Mucosa of stomach (tissue), 1 donor: Measurements from ENCODE around the gene CLEC4C.
"Not testable (repeated sequence)": the region's sequence is repeated elsewhere in the genome, so short reads cannot be mapped to it uniquely, and the experiment has no call there.

Source experiments
- H3K27me3 ChIP-seq: one replicate; pipeline ENCODE4 v1.7.0; 2013; ENCODE audit warnings: mild to moderate bottlenecking, low read length; ENCODE audit not compliant: control insufficient read depth, insufficient read depth
- H3K36me3 ChIP-seq: one replicate; pipeline ENCODE4 v1.7.0; 2013; ENCODE audit warnings: low read length; ENCODE audit not compliant: control insufficient read depth, insufficient read depth
- H3K4me1 ChIP-seq: one replicate; pipeline ENCODE4 v1.7.0; 2013; ENCODE audit warnings: mild to moderate bottlenecking, low read length; ENCODE audit not compliant: control insufficient read depth, insufficient read depth
- H3K4me3 ChIP-seq: one replicate; pipeline ENCODE4 v1.7.0; 2013; ENCODE audit warnings: low read length
- H3K9ac ChIP-seq: one replicate; pipeline ENCODE4 v1.7.0; 2013; ENCODE audit warnings: mild to moderate bottlenecking, low read length, moderate library complexity
- H3K9me3 ChIP-seq: one replicate; pipeline ENCODE4 v1.7.0; 2013; ENCODE audit warnings: mild to moderate bottlenecking, low read length, moderate library complexity; ENCODE audit not compliant: control insufficient read depth
- donor health status: Pancreatic carcinoma.

The CLEC4C gene

DNA sequence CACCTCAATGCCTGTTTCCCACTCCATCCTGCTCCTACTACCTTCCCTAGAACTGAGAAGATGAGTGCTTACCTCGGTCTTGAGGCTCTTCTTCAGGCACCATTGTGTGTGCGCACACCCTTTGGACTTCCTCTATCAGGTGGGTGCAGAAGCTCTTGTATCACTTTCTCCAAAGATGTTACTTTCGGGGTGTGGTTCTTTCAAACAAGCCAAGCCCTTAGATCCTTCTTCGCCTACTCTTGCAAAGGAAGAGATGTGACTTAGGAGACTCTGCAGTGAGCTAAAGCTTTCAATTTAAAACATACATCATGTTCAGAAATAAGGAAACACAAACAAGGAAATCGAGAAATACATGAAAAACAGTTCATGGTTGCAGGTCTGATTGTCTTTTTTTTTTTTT, at the start of gene CLEC4C:
TSS of gene CLEC4C (minus strand) at position 130 of the 400 bp plus-strand sequence. CDS start at position 103, 27 bp downstream.
- Histone ChIP-seq H3K9ac (no peak within 1 kb of the TSS), H3K36me3 (no peaks in the 10 kb centered on the region), H3K9me3 (no peaks in the 10 kb centered on the region), H3K27me3 (no peaks in the 10 kb centered on the region), H3K4me1 (no peaks in the 10 kb centered on the region), H3K4me3 (no peak within 1 kb of the TSS)

- H3K36me3 ChIP-seq: no peaks in the 10 kb centered on the region
- H3K4me1 ChIP-seq: peaks cover 9% of the 10 kb centered on the region
- no peaks in the 10 kb centered on the region for H3K27me3 ChIP-seq
- no peak overlapping the region for H3K4me3 ChIP-seq
- no peaks in the 10 kb centered on the region for H3K9me3 ChIP-seq
- H3K9ac ChIP-seq: no peak overlapping the region
Measured at GRCh38 chr12:7793211-7793610, 46.0 kb upstream of the CLEC4C start.

GRCh38 chr12:7788884-7789528, 41.8 kb upstream of the CLEC4C start, which contains the start of gene NANOG:
Gene NANOG, plus strand, starts transcription at chr12:7789402. Its CDS starts 213 bp downstream, at chr12:7789615.
- peak within 1 kb of the TSS; percentile 54 for H3K9ac ChIP-seq
- not testable (repeated sequence) for H3K27me3 ChIP-seq, H3K9me3 ChIP-seq, H3K4me3 ChIP-seq, H3K36me3 ChIP-seq, H3K4me1 ChIP-seq

DNA sequence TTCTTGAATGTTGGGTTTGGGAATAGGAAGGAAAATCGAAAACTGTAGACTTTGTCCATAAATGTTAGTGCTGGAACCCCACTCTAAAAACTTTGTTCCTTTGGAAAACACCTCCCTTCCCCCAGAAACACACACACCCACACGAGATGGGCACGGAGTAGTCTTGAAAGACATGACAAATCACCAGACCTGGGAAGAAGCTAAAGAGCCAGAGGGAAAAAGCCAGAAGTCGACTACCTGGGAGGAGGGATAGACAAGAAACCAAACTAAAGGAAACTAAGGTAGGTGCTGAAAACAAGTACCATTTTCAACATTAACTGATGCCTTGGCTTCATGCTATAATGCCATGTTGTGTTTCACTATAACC, 41.1 kb upstream of the CLEC4C start:
- H3K4me3 ChIP-seq: no peak overlapping the region
- H3K9ac ChIP-seq: peak overlapping the region; percentile 54
- H3K36me3 ChIP-seq: no peaks in the 10 kb centered on the region
- no peaks in the 10 kb centered on the region for H3K9me3 ChIP-seq
- no peaks in the 10 kb centered on the region for H3K27me3 ChIP-seq
- H3K4me1 ChIP-seq: peaks cover 9% of the 10 kb centered on the region

DNA sequence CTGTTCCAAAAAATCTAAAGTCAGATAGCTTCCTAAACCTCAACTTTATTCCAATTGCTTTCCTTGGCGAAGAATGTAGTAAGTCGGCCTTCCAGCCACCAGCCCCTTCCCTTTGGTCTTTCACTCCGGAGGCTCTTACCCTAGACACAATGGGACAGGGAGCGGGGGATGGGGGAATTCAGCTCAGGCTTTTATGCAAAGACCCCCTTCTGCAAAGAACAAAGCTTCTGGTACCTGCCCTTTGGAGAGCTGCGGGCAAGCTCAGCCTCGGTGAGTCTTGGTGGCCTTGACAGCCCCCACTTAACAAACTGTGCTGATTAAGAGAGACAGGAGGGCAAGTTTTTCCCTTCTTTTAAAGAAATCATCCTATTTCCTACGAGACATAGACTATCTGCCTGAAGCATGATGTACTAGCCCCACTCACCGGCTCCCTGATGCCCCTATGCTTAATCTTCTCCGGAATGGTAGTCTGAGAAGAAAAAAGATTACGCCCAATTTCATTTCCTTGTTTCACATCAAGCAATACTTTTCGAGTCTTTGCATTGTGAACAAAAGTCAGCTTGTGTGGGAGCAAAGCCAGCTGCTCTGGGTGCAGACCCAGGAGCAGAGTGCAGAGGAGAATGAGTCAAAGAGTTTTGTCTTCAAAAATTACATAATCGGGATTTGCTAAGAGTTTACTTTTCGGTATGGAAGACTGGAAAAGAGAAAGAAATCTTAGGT, 40.6 kb upstream of the CLEC4C start:
- peak overlapping the region; percentile 26 for H3K4me3 ChIP-seq
- H3K9ac ChIP-seq: peak overlapping the region; percentile 54
- H3K4me1 ChIP-seq: peaks cover 9% of the 10 kb centered on the region
- H3K36me3 ChIP-seq: no peaks in the 10 kb centered on the region
- no peaks in the 10 kb centered on the region for H3K27me3 ChIP-seq
- H3K9me3 ChIP-seq: no peaks in the 10 kb centered on the region

DNA sequence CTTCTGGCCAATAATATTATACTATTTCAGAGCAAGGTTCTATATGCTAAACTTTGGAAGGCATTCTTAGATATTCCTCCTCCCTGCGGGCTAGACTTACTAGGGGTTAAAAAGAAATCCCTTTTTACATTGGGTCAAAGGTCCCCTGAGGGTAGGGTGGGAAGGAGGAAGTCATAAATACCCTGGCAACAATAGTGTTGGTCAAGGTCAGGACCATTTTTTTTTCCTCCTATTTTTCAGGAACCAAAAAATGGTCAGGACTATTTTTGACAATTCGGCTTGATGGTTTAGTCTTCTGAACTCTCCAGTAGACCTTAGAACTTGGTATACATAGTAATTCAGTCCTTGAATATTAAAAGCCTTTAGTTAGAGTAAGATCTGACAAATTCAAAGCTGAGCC, 37.5 kb upstream of the CLEC4C start:
- H3K36me3 ChIP-seq: no peaks in the 10 kb centered on the region
- H3K4me1 ChIP-seq: peaks cover 9% of the 10 kb centered on the region
- H3K27me3 ChIP-seq: no peaks in the 10 kb centered on the region
- no peaks in the 10 kb centered on the region for H3K9me3 ChIP-seq
- no peak overlapping the region for H3K9ac ChIP-seq
- H3K4me3 ChIP-seq: no peak overlapping the region

GRCh38 chr12:7783433-7783832, 36.3 kb upstream of the CLEC4C start:
- not testable (repeated sequence) for H3K4me3 ChIP-seq, H3K9ac ChIP-seq, H3K27me3 ChIP-seq, H3K4me1 ChIP-seq, H3K36me3 ChIP-seq, H3K9me3 ChIP-seq

GRCh38 chr12:7782055-7782454, 34.9 kb upstream of the CLEC4C start:
- Histone ChIP-seq H3K27me3 (no peaks in the 10 kb centered on the region), H3K4me1 (no peaks in the 10 kb centered on the region), H3K9ac (no peak overlapping the region), H3K9me3 (no peaks in the 10 kb centered on the region), H3K4me3 (no peak overlapping the region), H3K36me3 (no peaks in the 10 kb centered on the region)

GRCh38 chr12:7781274-7781673, 34.1 kb upstream of the CLEC4C start:
- no peaks in the 10 kb centered on the region for H3K9me3 ChIP-seq
- no peaks in the 10 kb centered on the region for H3K4me1 ChIP-seq
- no peak overlapping the region for H3K4me3 ChIP-seq
- H3K36me3 ChIP-seq: no peaks in the 10 kb centered on the region
- H3K27me3 ChIP-seq: no peaks in the 10 kb centered on the region
- H3K9ac ChIP-seq: no peak overlapping the region

GRCh38 chr12:7769999-7770398, 22.8 kb upstream of the CLEC4C start:
- no peaks in the 10 kb centered on the region for H3K36me3 ChIP-seq
- no peaks in the 10 kb centered on the region for H3K4me1 ChIP-seq
- H3K9ac ChIP-seq: no peak overlapping the region
- H3K9me3 ChIP-seq: no peaks in the 10 kb centered on the region
- H3K4me3 ChIP-seq: no peak overlapping the region
- H3K27me3 ChIP-seq: no peaks in the 10 kb centered on the region

- Histone ChIP-seq H3K9ac (no peak overlapping the region), H3K36me3 (no peaks in the 10 kb centered on the region), H3K4me1 (no peaks in the 10 kb centered on the region)
Measured at GRCh38 chr12:7758766-7759140, 11.6 kb upstream of the CLEC4C start.

DNA sequence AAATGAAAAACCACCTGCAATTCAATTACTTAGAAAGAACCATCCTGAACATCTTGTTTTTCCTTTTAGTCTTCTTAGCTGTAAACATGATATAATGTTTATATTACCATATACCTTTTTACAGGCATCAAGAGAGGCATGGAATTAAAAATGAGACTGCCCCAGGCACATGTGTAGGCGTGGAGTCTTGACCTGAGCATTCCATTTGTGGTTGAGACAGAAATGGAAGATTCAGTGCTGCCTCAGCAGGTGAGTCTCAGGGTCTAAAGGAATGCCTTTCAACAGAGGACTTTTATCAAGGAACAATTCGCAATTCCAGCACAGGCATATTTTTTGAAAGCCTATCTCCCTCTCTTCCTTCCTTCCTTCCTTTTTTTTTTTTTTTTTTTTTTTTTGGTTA, 9.8 kb upstream of the CLEC4C start:
- no peak overlapping the region for H3K4me3 ChIP-seq
- no peaks in the 10 kb centered on the region for H3K9me3 ChIP-seq
- H3K27me3 ChIP-seq: no peaks in the 10 kb centered on the region
- H3K9ac ChIP-seq: no peak overlapping the region
- H3K36me3 ChIP-seq: no peaks in the 10 kb centered on the region
- no peaks in the 10 kb centered on the region for H3K4me1 ChIP-seq

More at GRCh38 chr12:7758766-7759140, 11.6 kb upstream of the CLEC4C start:
- Histone ChIP-seq H3K27me3 (no peaks in the 10 kb centered on the region), H3K4me3 (no peak overlapping the region), H3K9me3 (no peaks in the 10 kb centered on the region)
